ENCODE measurements around the gene USF1. TPM values are rescaled to one million over a fixed set of nuclear protein-coding genes. Genes with fewer than 3 reads are reported as not detected.
"Not testable (repeated sequence)": the region's sequence is repeated elsewhere in the genome, so short reads cannot be mapped to it uniquely, and the experiment has no call there.

USF1 gene
- total RNA-seq, 1 donor from 2014 or later = 58.8 TPM

- DNase-seq (ENCODE audit: low spot score) = no peak
These were observed 25.9 kb downstream of the USF1 start for GRCh38 chr1:161019751-161020495.

DNA sequence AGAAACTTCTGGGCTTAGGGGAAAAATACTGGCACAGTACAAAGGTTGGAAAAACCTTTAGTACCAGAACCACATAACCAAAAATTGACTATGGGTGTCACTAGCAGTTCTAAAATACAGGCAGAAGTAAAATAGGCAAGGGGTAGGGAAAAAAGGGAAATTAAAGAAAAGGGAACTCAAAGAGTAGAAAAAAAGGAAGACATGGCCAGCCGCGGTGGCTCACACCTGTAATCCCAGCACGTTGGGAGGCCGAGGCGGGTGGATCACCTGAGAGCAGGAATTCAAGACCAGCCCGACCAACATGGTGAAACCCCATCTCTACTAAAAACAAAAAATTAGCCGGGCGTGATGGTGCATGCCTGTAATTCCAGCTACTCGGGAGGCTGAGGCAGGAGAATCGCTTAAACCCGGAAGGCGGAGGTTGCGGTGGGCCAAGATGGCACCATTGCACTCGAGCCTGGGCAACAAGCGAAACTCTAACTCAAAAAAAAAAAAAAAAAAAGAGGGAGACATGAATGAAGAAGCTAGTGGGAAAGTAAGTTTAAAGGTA is 26.6 kb downstream of the USF1 start:
- not testable (repeated sequence) for DNase-seq (ENCODE audit: low spot score)

GRCh38 chr1:161018631-161018930 is 27.2 kb downstream of the USF1 start:
- no peak for DNase-seq (ENCODE audit: low spot score)

DNA sequence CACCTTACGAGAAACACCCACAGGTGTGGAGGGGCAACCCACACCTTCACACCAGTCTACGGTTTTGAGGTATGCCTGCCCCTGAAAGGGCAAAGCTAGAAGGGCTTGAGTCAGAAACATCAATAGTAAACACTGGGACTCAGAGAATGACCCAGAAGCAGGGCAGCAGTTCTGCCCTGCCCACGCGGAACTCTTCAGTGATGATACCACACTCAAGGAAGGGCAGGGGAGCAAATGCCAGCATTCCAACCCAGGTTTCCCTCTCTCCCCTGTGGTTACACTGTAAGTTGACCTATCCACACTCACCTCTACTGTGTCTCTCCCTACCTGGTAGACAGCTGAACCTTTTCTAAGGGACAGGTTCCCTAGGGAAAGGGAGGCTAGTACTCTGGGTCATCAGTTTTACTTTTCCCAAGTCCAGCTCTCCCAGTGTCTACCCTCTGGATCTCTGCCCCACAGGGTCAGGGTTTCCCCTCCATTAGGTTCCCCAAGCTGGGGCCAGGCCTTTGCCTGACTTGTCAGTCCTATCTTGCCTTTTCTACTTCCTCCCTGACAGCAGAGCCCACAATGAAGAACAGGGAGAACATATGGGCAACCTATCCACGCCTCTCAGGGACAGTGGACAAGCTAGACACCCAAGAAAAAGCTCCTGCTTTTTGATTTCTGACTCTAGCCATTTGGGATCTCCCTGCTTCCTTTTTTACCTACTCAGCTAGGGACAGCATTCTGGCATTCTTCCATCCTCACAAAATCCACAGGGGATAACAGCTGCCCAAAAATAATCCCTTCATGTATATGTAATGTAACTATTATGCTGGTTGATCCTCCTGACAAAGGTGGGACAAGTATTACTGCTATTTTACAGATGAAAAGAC is 27.8 kb downstream of the USF1 start:
- no peak for DNase-seq (ENCODE audit: low spot score)

- DNase-seq (ENCODE audit: low spot score) = not testable (repeated sequence)
These were observed 28.6 kb downstream of the USF1 start for GRCh38 chr1:161017181-161017580.

- DNase-seq (ENCODE audit: low spot score) = peak; percentile 56
These were observed 29.1 kb downstream of the USF1 start for GRCh38 chr1:161016683-161017082.

DNA sequence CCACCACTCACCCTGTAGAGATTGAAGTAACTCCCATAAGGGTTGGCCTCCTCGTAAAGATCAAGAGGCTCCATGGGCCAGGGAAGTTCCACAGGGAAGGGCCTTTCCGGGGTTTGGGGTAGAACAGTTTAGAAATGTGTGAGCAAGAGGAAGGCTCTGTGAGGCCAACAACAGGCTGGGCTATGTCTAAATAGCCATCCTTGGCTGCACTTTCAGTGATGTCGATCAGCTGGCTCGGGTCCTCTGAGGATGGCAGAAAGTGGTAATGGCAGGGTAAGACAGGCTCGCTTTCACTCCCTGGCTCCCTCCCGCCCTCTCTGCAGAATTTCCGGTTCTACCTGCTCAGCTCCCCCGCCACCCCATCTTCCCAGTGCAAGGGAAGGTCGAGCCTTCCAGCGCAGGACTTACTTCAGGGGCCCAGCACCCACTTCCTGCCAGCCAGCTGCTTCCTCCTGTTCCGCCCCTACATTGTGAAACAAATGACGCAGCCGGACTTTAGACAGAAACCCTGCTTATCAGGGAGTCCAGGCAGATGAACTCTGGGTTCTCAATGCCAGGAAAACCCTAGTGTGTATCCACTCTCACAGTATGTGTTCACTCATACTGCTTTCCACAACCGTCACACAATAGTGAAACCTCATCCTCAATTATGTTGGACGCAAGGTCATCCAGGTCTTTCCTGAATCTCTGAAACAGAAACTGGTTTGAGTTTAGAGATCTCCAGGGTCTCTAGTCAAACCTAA is 32.1 kb downstream of the USF1 start:
- DNase-seq (ENCODE audit: low spot score) = peak; percentile 95

DNA sequence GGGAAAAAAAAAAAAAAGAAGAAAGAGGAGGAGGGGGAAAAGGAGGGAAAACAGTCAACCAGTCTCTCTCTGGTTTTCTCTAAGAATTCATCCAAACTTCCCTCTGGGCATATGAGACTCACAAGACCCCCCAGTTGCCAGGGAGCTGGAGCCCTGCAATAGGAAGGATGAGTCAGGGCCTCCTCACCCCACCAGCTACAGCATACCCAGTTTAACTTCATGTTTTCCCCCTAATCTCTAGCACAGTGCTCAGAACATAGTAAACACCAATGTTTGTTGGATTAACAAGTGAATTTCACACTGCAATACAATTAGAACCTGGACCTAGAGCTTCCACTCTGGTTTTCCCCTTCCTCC is 32.7 kb downstream of the USF1 start:
- DNase-seq (ENCODE audit: low spot score) = no peak

GRCh38 chr1:161012420-161012819 is 33.4 kb downstream of the USF1 start:
- no peak for DNase-seq (ENCODE audit: low spot score)

DNA sequence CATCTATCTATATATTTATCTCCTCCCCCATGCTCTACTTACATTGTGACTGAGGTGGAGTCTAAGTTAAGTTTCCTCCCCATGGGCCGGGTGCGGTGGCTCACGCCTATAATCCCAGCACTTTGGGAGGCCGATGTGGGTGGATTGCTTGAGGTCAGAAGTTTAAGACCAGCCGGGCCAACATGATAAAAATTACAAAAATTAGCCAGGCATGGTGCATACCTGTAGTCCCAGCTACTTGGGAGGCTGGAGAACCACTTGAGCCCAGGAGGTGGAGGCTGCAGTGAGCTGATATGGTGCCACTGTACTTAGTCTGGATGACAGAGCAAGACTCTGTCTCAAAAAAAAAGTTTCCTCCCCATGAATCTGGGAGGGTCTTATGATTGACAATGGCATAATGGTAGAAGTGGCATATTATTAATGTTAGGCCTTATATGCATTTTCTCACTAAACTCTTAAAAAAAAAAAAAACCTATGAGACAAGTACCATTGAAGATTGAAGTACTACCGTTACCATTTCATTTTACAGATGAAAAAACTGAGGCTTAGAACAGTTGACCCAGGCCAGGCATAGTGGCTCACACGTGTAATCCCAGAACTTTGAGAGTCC is 36.1 kb downstream of the USF1 start:
- DNase-seq (ENCODE audit: low spot score) = no peak

GRCh38 chr1:161008869-161009510 is 36.8 kb downstream of the USF1 start:
- no peak for DNase-seq (ENCODE audit: low spot score)

- no peak for DNase-seq (ENCODE audit: low spot score)
These were observed 38.4 kb downstream of the USF1 start for GRCh38 chr1:161007369-161007768.

DNA sequence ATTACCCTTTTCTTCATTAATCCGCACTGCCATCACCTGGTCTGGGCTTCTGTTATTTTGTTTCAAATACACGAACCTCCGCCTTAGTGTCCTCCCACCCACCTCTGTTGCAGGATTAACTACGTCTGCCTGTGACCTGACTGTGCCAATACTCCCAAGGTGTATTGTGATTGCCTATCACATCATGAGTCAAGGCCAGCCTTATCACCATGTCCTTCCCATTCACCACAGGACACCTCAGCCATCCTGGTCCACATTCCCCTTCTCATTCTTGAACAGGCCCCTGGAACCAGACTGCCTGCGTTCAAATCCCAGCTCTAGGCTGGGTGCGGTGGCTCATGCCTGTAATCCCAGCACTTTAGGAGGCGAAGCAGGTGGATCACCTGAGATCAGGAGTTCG is 39.2 kb downstream of the USF1 start:
- no peak for DNase-seq (ENCODE audit: low spot score)

GRCh38 chr1:161001525-161001924 is 44.3 kb downstream of the USF1 start:
- DNase-seq (ENCODE audit: low spot score) = no peak

- DNase-seq (ENCODE audit: low spot score) = no peak
These were observed 44.9 kb downstream of the USF1 start for GRCh38 chr1:161000736-161001480.

DNA sequence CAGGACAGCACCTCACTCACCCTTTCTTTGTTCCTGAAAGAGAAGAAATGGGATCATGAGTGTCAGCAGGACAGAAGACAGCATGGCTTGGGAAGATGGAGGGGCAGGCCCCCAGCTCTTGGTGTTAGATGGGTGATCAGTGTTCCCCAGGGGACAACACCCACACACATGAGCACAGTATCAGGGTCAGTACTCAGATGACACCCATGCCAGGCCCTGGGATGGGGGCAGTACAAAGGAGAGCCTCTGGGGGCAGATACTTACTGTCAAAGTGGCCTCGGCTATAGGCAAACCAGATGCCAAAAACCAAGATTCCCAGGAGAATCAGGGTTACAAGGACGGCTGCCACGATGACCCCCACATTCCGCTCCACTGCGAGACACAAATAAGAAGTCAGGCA is 46.4 kb downstream of the USF1 start:
- DNase-seq (ENCODE audit: low spot score) = no peak

DNA sequence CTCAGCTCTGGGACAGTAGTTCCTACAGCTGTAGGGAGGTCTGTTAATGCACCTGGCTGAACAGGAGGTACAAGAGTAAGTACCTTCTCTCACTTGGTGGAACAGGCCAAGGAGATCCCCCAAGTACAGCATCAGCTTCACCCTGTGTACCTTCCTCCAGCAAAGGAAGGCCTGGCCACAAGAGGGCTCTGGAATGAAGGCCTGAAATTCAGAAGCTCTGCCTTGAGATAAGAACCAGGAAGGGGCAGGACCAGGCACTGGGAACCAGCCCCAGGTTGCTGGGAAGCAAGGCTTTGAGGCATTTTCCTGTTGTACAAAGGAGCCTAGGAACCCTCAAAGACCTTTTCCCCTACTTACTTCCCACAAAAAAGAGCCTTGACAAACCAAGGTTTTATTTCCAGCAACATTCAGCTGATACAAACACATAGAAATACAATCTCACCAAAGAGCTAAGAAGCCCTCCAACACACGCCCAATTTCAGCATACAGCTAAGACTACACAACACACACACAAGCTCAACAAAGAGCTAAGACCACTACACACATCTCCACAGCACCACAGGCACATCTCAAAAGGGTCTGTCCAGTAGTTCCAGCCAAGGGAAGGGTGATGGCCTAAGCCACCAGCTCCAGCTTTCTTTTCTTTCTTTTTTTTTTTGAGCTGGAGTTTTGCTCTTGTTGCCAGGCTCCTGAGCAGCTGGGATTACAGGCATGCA is 48.3 kb downstream of the USF1 start:
- peak; percentile 64 for DNase-seq (ENCODE audit: low spot score)

DNA sequence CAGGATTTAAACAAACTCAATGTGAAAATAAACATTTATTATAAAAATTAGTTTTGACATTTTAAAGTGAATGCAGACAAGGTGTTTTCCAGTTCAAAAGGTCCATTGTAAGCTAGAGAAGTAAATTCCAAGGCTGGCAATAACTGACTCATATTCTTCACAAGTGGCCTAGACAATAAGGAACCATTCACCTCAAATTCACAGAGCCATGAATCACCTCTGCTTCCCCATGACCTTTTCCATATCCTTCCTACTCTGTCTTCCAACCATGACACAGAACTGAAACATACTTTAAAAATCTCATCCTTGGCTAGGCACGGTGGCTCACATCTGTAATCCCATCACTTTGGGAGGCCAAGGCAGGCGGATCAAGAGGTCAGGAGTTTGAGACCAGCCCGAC is 49.6 kb downstream of the USF1 start:
- DNase-seq (ENCODE audit: low spot score) = no peak

DNA sequence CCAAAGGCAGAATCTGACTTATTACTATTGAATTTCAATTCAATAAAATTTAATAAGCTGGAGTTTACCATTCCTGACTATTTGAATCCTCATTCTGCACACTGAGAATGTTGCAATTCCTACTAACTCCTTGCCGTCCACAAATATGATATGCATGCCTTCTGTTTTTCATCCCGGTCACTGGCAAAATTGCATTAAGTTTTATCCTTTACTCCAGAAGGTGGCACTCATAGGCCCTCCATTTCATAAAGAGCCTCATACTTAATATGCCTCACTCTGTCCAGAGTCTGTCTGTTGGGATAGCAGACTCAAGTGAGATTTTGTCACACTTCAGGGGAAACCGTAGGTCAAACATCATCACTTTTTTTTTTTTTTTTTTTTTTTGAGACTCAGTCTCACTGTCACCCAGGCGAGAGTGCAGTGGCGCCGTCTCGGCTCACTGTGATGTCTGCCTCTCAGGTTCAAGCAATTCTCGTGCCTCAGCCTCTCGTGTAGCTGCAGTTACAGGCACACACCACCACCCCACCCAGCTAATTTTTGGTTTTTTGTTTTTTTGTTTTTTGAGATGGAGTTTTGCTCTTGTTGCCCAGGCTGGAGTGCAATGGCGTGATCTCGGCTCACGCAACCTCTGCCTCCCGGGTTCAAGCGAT is 52.1 kb downstream of the USF1 start:
- no peak for DNase-seq (ENCODE audit: low spot score)
